ENCODE results near the gene TNRC6C.
"Not testable (repeated sequence)": the region's sequence is repeated elsewhere in the genome, so short reads cannot be mapped to it uniquely, and the experiment has no call there.

Gene TNRC6C

GRCh38 chr17:78114831-78115723, 156.6 kb downstream of the TNRC6C start:
- H3K4me3 ChIP-seq (ENCODE audit: low read depth, low read length): no peak overlapping the region
- no peak for TF ChIP-seq CTCF (IDR thresholded peaks at IDR 0.05; ENCODE audit: low read depth, low read length)

DNA sequence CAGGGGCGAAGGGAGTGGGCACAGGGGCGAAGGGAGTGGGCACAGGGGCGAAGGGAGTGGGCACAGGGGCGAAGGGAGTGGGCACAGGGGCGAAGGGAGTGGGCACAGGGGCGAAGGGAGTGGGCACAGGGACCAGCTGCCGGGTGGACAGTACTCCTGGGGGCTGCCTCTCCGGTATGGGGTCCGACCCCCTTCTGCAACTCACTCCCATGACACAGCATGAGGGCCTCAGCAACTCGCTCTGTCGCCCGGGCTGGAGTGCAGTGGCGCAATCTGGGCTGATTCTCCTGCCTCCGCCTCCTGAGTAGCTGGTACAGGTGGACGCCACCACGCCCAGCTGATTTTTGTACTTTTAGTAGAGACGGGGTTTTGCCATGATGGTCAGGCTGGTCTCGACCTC, 157.3 kb downstream of the TNRC6C start:
- H3K4me3 ChIP-seq (ENCODE audit: low read depth, low read length): not testable (repeated sequence)

DNA sequence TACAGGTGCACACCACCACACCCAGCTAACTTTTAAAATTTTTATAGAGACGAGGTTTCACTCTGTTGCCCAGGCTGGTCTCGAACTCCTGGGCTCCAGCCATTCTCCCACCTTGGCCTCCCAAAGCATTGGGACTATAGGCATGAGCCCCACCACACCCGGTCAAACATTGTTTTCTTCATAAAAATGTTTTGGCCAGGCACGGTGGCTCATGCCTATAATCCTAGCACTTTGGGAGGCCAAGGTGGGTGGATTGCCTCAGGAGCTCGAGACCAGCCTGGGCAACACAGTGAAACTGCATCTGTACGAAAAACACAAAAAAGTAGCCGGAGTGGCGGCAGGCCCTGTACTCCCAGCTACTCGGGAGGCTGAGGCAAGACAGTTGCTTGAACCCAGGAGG, 157.9 kb downstream of the TNRC6C start:
- TF ChIP-seq CTCF (IDR thresholded peaks at IDR 0.05; ENCODE audit: low read depth, low read length): no peak
- no peak overlapping the region for H3K4me3 ChIP-seq (ENCODE audit: low read depth, low read length)

DNA sequence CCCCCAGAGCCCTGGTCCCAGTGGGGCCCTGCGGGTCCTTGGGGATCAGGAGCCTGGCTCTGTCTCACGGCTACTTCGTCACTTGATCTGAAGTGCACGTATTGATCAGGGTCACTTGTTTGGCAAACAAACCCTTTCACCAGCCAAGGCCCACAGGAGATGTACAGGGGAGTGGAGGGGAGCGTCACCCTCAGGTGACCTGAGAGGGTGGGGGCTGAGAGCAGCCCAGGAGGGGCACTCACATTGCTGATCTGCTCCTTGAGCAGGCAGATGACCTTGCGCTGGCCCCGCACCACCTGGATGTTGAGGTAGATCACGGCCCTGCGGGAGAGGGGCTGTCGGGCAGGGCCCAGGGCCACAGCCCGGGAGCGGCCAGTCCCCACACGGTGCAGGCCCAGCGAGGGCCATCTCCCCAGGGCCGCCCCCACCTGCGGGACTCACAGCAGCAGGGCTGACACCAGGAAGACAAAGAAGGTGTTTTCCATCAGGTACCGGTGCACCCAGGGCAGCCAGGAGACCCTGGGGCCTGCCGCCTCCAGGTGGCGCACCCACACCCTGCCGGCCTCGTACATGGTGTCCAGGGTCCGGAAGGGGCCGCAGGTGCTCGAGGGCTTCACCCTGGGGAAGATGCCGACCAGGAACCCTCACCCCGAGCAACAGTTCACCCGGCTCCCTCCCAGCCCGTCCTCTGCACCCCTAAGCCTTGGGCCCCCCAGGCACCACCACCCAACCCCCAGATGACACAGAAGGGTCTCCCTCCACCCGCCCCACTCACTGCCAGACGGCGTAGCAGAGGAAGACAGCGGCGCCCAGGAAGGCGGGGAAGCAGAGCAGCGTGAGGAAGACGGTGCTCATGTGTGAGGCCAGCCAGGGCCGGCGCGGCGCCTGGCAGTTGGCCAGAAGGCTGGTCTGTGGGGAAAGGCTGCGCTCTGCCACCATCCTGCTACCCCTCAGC, 158.8 kb downstream of the TNRC6C start:
- H3K4me3 ChIP-seq (ENCODE audit: low read depth, low read length): no peak overlapping the region
- no peak for TF ChIP-seq CTCF (IDR thresholded peaks at IDR 0.05; ENCODE audit: low read depth, low read length)

GRCh38 chr17:78118801-78119241, 160.3 kb downstream of the TNRC6C start:
- no peak overlapping the region for H3K4me3 ChIP-seq (ENCODE audit: low read depth, low read length)
- TF ChIP-seq CTCF (IDR thresholded peaks at IDR 0.05; ENCODE audit: low read depth, low read length): no peak

DNA sequence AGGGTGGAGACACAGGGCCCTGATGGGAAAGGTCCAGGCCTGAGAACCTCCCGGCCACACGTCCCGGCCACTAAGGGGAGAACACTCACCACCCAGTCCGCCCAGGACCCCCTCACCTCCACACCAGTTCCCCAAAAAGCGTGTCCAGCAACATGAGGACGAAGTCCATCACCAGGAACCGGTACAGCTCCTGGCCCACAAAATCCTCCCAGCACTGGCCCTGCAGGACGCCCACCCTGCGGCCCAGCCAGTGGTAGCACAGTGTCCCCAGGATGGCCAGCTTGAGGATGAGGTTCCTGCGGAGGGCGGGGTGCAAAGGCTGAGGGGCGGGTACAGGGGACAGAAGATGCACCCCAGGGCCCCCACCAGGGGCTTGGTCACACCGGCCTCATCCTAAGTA, 162.0 kb downstream of the TNRC6C start:
- TF ChIP-seq CTCF (IDR thresholded peaks at IDR 0.05; ENCODE audit: low read depth, low read length): no peak
- no peak overlapping the region for H3K4me3 ChIP-seq (ENCODE audit: low read depth, low read length)

DNA sequence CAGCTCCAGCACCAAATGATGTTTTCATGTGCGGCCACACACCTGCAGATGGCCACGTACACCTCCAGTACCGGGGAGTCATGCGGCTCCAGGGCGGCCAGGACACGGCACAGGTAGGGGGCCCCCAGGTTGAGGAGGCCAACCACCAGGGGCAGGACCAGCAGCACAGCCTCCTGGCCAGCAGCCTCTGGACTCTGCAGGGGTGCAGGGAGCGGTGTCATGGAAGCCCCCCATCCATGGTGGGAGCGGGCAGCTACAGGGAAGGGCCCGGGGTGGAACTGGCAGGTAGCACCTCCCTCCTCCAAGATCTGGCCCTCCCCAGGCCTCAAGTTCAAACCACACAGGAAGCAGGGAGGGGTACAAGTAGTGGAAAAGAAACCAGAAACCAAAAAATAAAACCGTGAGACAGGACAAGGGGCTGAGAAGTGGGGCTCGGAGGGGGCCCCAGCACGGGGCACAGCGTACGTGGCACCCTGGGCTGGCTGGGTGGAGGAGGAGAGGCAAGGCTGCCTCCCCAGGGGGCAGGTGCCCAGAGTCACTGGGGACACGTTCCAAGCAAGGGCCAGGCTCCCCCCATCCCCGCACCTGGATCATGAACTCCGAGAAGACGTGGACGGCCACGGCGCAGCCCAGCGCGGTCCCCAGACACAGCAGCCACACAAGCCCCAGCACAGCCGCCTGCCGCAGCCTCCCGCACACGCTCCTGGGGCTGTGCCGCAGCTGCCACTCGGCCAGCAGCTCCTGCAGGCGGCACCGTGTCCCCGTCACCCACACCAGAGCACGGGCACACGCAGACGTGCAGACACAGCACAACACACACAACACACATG, 162.7 kb downstream of the TNRC6C start:
- no peak for TF ChIP-seq CTCF (IDR thresholded peaks at IDR 0.05; ENCODE audit: low read depth, low read length)
- H3K4me3 ChIP-seq (ENCODE audit: low read depth, low read length): no peak overlapping the region
